Rectal smooth muscle tissue (tissue), 1 donor: ENCODE measurements around the gene GSTCD.
"Not testable (repeated sequence)": the region's sequence is repeated elsewhere in the genome, so short reads cannot be mapped to it uniquely, and the experiment has no call there.

Experiments
- H3K27ac ChIP-seq: one replicate; pipeline ENCODE4 v1.7.0; 2013; ENCODE audit warnings: low read depth, low read length, inconsistent platforms
- H3K27me3 ChIP-seq: one replicate; pipeline ENCODE4 v1.7.0; 2013; ENCODE audit warnings: low read length; ENCODE audit not compliant: control insufficient read depth, insufficient read depth
- H3K36me3 ChIP-seq: one replicate; pipeline ENCODE4 v1.7.0; 2013; ENCODE audit warnings: low read length; ENCODE audit not compliant: control insufficient read depth, insufficient read depth
- H3K4me1 ChIP-seq: one replicate; pipeline ENCODE4 v1.7.0; 2013; ENCODE audit warnings: low read length; ENCODE audit not compliant: control insufficient read depth, insufficient read depth
- H3K4me3 ChIP-seq: one replicate; pipeline ENCODE4 v1.7.0; 2013; ENCODE audit warnings: low read length
- H3K9ac ChIP-seq: one replicate; pipeline ENCODE4 v1.7.0; 2013; ENCODE audit warnings: low read length

Gene GSTCD

GRCh38 chr4:105729895-105730294, 21.3 kb downstream of the GSTCD start:
- H3K4me3 ChIP-seq, H3K36me3 ChIP-seq, H3K4me1 ChIP-seq, H3K9ac ChIP-seq, H3K27me3 ChIP-seq, H3K27ac ChIP-seq: not testable (repeated sequence)

GRCh38 chr4:105735217-105735616, 26.6 kb downstream of the GSTCD start:
- not testable (repeated sequence) for H3K36me3 ChIP-seq, H3K4me3 ChIP-seq, H3K4me1 ChIP-seq, H3K27ac ChIP-seq, H3K9ac ChIP-seq, H3K27me3 ChIP-seq

GRCh38 chr4:105741548-105741947, 33.0 kb downstream of the GSTCD start:
- H3K4me1 ChIP-seq: no peaks in the 10 kb centered on the region
- H3K27ac ChIP-seq: no peak overlapping the region
- H3K36me3 ChIP-seq: no peaks in the 10 kb centered on the region
- H3K9ac ChIP-seq: no peak overlapping the region
- no peaks in the 10 kb centered on the region for H3K27me3 ChIP-seq
- no peak overlapping the region for H3K4me3 ChIP-seq

GRCh38 chr4:105748222-105748621, 39.6 kb downstream of the GSTCD start:
- no peaks in the 10 kb centered on the region for H3K36me3 ChIP-seq
- H3K4me1 ChIP-seq: no peaks in the 10 kb centered on the region
- no peaks in the 10 kb centered on the region for H3K27me3 ChIP-seq
- no peak overlapping the region for H3K9ac ChIP-seq
- H3K27ac ChIP-seq: no peak overlapping the region
- H3K4me3 ChIP-seq: no peak overlapping the region

- no peaks in the 10 kb centered on the region for H3K4me1 ChIP-seq
- no peak overlapping the region for H3K4me3 ChIP-seq
- no peak overlapping the region for H3K9ac ChIP-seq
- no peak overlapping the region for H3K27ac ChIP-seq
- H3K27me3 ChIP-seq: no peaks in the 10 kb centered on the region
- H3K36me3 ChIP-seq: no peaks in the 10 kb centered on the region
Measured at GRCh38 chr4:105751718-105752299, 43.2 kb downstream of the GSTCD start.

GRCh38 chr4:105753361-105753760, 44.8 kb downstream of the GSTCD start:
- Histone ChIP-seq H3K27ac (no peak overlapping the region), H3K36me3 (no peaks in the 10 kb centered on the region), H3K27me3 (no peaks in the 10 kb centered on the region), H3K4me3 (no peak overlapping the region), H3K9ac (no peak overlapping the region), H3K4me1 (no peaks in the 10 kb centered on the region)

- Histone ChIP-seq H3K36me3 (no peaks in the 10 kb centered on the region), H3K4me1 (no peaks in the 10 kb centered on the region), H3K27me3 (no peaks in the 10 kb centered on the region), H3K27ac (no peak overlapping the region), H3K9ac (no peak overlapping the region), H3K4me3 (no peak overlapping the region)
Measured at GRCh38 chr4:105755375-105755774, 46.8 kb downstream of the GSTCD start.

GRCh38 chr4:105758958-105759357, 50.4 kb downstream of the GSTCD start:
- H3K4me1 ChIP-seq: no peaks in the 10 kb centered on the region
- no peaks in the 10 kb centered on the region for H3K27me3 ChIP-seq
- no peaks in the 10 kb centered on the region for H3K36me3 ChIP-seq
- no peak overlapping the region for H3K27ac ChIP-seq
- no peak overlapping the region for H3K9ac ChIP-seq
- no peak overlapping the region for H3K4me3 ChIP-seq

- Histone ChIP-seq H3K9ac (no peak overlapping the region), H3K27me3 (no peaks in the 10 kb centered on the region), H3K27ac (no peak overlapping the region)
Measured at GRCh38 chr4:105765690-105766407, 57.3 kb downstream of the GSTCD start.

GRCh38 chr4:105767579-105767978, 59.0 kb downstream of the GSTCD start:
- no peak overlapping the region for H3K9ac ChIP-seq
- H3K27me3 ChIP-seq: no peaks in the 10 kb centered on the region
- H3K4me1 ChIP-seq: no peaks in the 10 kb centered on the region
- H3K36me3 ChIP-seq: no peaks in the 10 kb centered on the region
- no peak overlapping the region for H3K4me3 ChIP-seq
- H3K27ac ChIP-seq: no peak overlapping the region

More at GRCh38 chr4:105765690-105766407, 57.3 kb downstream of the GSTCD start:
- no peaks in the 10 kb centered on the region for H3K4me1 ChIP-seq
- no peaks in the 10 kb centered on the region for H3K36me3 ChIP-seq
- no peak overlapping the region for H3K4me3 ChIP-seq

- H3K36me3 ChIP-seq, H3K9ac ChIP-seq, H3K4me1 ChIP-seq, H3K27me3 ChIP-seq, H3K4me3 ChIP-seq, H3K27ac ChIP-seq: not testable (repeated sequence)
Measured at GRCh38 chr4:105770524-105770923, 61.9 kb downstream of the GSTCD start.

GRCh38 chr4:105772065-105772464, 63.5 kb downstream of the GSTCD start:
- H3K27me3 ChIP-seq, H3K4me3 ChIP-seq, H3K36me3 ChIP-seq, H3K27ac ChIP-seq, H3K4me1 ChIP-seq, H3K9ac ChIP-seq: not testable (repeated sequence)

GRCh38 chr4:105775760-105776415, 67.3 kb downstream of the GSTCD start:
- H3K9ac ChIP-seq, H3K36me3 ChIP-seq, H3K27ac ChIP-seq, H3K27me3 ChIP-seq, H3K4me1 ChIP-seq, H3K4me3 ChIP-seq: not testable (repeated sequence)
